Measurements from ENCODE around the gene FAM219A.

The FAM219A gene

DNA sequence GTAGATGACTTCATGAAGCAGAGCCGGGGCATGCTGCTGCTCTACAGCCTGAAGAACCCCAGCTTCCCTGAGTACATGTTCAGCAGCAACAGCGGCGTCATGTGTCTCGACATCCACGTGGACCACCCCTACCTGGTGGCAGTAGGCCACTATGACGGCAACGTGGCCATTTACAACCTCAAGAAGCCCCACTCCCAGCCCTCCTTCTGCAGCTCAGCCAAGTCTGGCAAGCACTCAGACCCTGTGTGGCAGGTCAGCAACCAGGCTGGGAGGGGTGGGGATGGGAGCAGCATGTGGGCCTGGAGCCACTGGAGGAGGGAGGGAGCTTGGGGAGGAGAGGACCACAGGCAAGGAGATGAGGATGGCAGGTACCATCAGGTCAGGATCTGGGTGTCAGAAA lies 48.3 kb upstream of the FAM219A start:
- no peaks in the 10 kb centered on the region for H3K36me3 ChIP-seq (ENCODE audit: low read length)
- H3K9me3 ChIP-seq (ENCODE audit: insufficient read depth, low read length): no peaks in the 10 kb centered on the region
- H3K9me2 ChIP-seq (replicated peaks; ENCODE audit: insufficient read depth, low read length): no peaks in the 10 kb centered on the region
- H2AFZ ChIP-seq (ENCODE audit: low read depth, low read length, severe bottlenecking): no peak overlapping the region
- H3K4me2 ChIP-seq (ENCODE audit: low read depth, low read length, poor library complexity, severe bottlenecking): no peak overlapping the region
- no peaks in the 10 kb centered on the region for H3K79me2 ChIP-seq (ENCODE audit: insufficient read depth, low read length)
- H3K27ac ChIP-seq (ENCODE audit: low read depth, low read length): no peak overlapping the region
- no peaks in the 10 kb centered on the region for H3F3A ChIP-seq (ENCODE audit: insufficient read depth)
- TF ChIP-seq, protein P1, sequence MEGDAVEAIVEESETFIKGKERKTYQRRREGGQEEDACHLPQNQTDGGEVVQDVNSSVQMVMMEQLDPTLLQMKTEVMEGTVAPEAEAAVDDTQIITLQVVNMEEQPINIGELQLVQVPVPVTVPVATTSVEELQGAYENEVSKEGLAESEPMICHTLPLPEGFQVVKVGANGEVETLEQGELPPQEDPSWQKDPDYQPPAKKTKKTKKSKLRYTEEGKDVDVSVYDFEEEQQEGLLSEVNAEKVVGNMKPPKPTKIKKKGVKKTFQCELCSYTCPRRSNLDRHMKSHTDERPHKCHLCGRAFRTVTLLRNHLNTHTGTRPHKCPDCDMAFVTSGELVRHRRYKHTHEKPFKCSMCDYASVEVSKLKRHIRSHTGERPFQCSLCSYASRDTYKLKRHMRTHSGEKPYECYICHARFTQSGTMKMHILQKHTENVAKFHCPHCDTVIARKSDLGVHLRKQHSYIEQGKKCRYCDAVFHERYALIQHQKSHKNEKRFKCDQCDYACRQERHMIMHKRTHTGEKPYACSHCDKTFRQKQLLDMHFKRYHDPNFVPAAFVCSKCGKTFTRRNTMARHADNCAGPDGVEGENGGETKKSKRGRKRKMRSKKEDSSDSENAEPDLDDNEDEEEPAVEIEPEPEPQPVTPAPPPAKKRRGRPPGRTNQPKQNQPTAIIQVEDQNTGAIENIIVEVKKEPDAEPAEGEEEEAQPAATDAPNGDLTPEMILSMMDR (IDR thresholded peaks at IDR 0.05; ENCODE audit: insufficient read depth, low read length, poor library complexity, severe bottlenecking): no peak
- no peak for TF ChIP-seq EZH2phosphoT487 (conservative IDR thresholded peaks at IDR 0.05; ENCODE audit: low read length)
- H4K20me1 ChIP-seq (ENCODE audit: low read depth, low read length): no peaks in the 10 kb centered on the region
- H3K4me3 ChIP-seq (ENCODE audit: insufficient read depth, low read length, poor library complexity, severe bottlenecking): no peak overlapping the region
- H3K27me3 ChIP-seq (ENCODE audit: low read length): no peaks in the 10 kb centered on the region
- no peak overlapping the region for H3K9ac ChIP-seq (ENCODE audit: low read length)

GRCh38 chr9:34505370-34506120 lies 47.2 kb upstream of the FAM219A start:
- Histone ChIP-seq H3K27me3 (ENCODE audit: low read length) (no peaks in the 10 kb centered on the region), H3K79me2 (ENCODE audit: insufficient read depth, low read length) (no peaks in the 10 kb centered on the region), H4K20me1 (ENCODE audit: low read depth, low read length) (no peaks in the 10 kb centered on the region), H3K27ac (ENCODE audit: low read depth, low read length) (no peak overlapping the region), H3K36me3 (ENCODE audit: low read length) (no peaks in the 10 kb centered on the region), H3K9me3 (ENCODE audit: insufficient read depth, low read length) (no peaks in the 10 kb centered on the region), H2AFZ (ENCODE audit: low read depth, low read length, severe bottlenecking) (no peak overlapping the region), H3K4me3 (ENCODE audit: insufficient read depth, low read length, poor library complexity, severe bottlenecking) (no peak overlapping the region), H3K9me2 (replicated peaks; ENCODE audit: insufficient read depth, low read length) (no peaks in the 10 kb centered on the region), H3F3A (ENCODE audit: insufficient read depth) (no peaks in the 10 kb centered on the region), H3K9ac (ENCODE audit: low read length) (no peak overlapping the region), H3K4me2 (ENCODE audit: low read depth, low read length, poor library complexity, severe bottlenecking) (no peak overlapping the region)
- TF ChIP-seq EZH2phosphoT487 (conservative IDR thresholded peaks at IDR 0.05; ENCODE audit: low read length): no peak
- TF ChIP-seq, protein P1 (IDR thresholded peaks at IDR 0.05; ENCODE audit: insufficient read depth, low read length, poor library complexity, severe bottlenecking): no peak

DNA sequence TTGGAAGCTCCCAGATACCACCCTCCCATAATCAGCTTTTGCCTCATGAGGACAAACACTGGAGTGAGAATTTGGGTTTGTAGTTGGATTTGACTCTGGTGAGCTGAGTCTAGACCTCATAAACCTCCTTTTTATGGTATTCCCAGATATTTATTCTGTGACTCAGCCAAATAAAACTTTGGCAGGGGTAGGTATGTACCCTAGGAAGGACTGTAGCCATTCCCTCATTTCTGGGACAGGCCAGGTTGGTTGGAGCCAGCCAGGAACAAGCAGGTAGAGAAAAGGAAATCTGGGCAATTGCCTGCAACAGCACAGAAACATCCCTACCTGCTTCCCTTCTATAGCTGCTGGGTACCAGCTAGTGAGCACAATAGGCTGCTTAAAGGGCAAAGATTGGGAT lies 45.0 kb upstream of the FAM219A start:
- Histone ChIP-seq H3K9me2 (replicated peaks; ENCODE audit: insufficient read depth, low read length) (no peaks in the 10 kb centered on the region), H3K36me3 (ENCODE audit: low read length) (no peaks in the 10 kb centered on the region), H3K79me2 (ENCODE audit: insufficient read depth, low read length) (no peaks in the 10 kb centered on the region), H3K27me3 (ENCODE audit: low read length) (no peaks in the 10 kb centered on the region), H4K20me1 (ENCODE audit: low read depth, low read length) (no peaks in the 10 kb centered on the region), H3K27ac (ENCODE audit: low read depth, low read length) (no peak overlapping the region), H3K4me3 (ENCODE audit: insufficient read depth, low read length, poor library complexity, severe bottlenecking) (no peak overlapping the region), H3K4me2 (ENCODE audit: low read depth, low read length, poor library complexity, severe bottlenecking) (no peak overlapping the region), H2AFZ (ENCODE audit: low read depth, low read length, severe bottlenecking) (no peak overlapping the region), H3K9me3 (ENCODE audit: insufficient read depth, low read length) (no peaks in the 10 kb centered on the region), H3F3A (ENCODE audit: insufficient read depth) (no peaks in the 10 kb centered on the region), H3K9ac (ENCODE audit: low read length) (no peak overlapping the region)
- TF ChIP-seq, protein P1 (IDR thresholded peaks at IDR 0.05; ENCODE audit: insufficient read depth, low read length, poor library complexity, severe bottlenecking): no peak
- TF ChIP-seq EZH2phosphoT487 (conservative IDR thresholded peaks at IDR 0.05; ENCODE audit: low read length): no peak

Measured in SU-DHL-6 (cell line).